Ishikawa (cell line): ENCODE measurements around the gene FAM76B.

ENCODE experiments used
- CEBPB ChIP-seq: IDR thresholded peaks from 2 replicates; pipeline ENCODE4 v1.6.1; 2012
- CREB1 ChIP-seq: IDR thresholded peaks from 2 replicates; pipeline ENCODE4 v1.6.1; 2012; ENCODE audit warnings: low read depth
- EGR1 ChIP-seq: IDR thresholded peaks from 2 replicates; pipeline ENCODE4 v1.6.1; 2012
- EP300 ChIP-seq: IDR thresholded peaks from 2 replicates; pipeline ENCODE4 v1.6.1; 2012; ENCODE audit warnings: borderline replicate concordance
- FOXM1 ChIP-seq: IDR thresholded peaks from 2 replicates; pipeline ENCODE4 v1.6.1; 2012; ENCODE audit warnings: low read depth, borderline replicate concordance
- NFIC ChIP-seq: IDR thresholded peaks from 2 replicates; pipeline ENCODE4 v1.6.1; 2012
- RAD21 ChIP-seq: IDR thresholded peaks from 2 replicates; pipeline ENCODE4 v1.6.1; 2012; ENCODE audit warnings: low read depth
- TAF1 ChIP-seq: IDR thresholded peaks from 2 replicates; pipeline ENCODE4 v1.6.1; 2012; ENCODE audit warnings: low read depth, mild to moderate bottlenecking
- TCF12 ChIP-seq: IDR thresholded peaks from 2 replicates; pipeline ENCODE4 v1.6.1; 2012; ENCODE audit warnings: low read depth
- TEAD4 ChIP-seq: IDR thresholded peaks from 2 replicates; pipeline ENCODE4 v1.6.1; 2012
- YY1 ChIP-seq: IDR thresholded peaks from 2 replicates; pipeline ENCODE4 v1.6.1; 2012; ENCODE audit warnings: low read depth
- ZBTB7A ChIP-seq: IDR thresholded peaks from 2 replicates; pipeline ENCODE4 v1.6.1; 2012; ENCODE audit warnings: low read depth
- TF ChIP-seq, protein P1 (sequence below): IDR thresholded peaks from 2 replicates; pipeline ENCODE4 v1.6.1; 2012
- TF ChIP-seq, protein P2 (sequence below): IDR thresholded peaks from 2 replicates; pipeline ENCODE4 v1.6.1; 2012; ENCODE audit warnings: low read depth, mild to moderate bottlenecking
- TF ChIP-seq, protein P3 (sequence below): IDR thresholded peaks from 2 replicates; pipeline ENCODE4 v1.6.1; 2012

Gene FAM76B

GRCh38 chr11:95762534-95762933, 27.0 kb downstream of the FAM76B start:
- TF ChIP-seq FOXM1: no peak
- TF ChIP-seq CEBPB: no peak
- TF ChIP-seq, protein P1, sequence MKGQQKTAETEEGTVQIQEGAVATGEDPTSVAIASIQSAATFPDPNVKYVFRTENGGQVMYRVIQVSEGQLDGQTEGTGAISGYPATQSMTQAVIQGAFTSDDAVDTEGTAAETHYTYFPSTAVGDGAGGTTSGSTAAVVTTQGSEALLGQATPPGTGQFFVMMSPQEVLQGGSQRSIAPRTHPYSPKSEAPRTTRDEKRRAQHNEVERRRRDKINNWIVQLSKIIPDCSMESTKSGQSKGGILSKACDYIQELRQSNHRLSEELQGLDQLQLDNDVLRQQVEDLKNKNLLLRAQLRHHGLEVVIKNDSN: no peak

GRCh38 chr11:95760941-95761340, 28.6 kb downstream of the FAM76B start:
- TF ChIP-seq ZBTB7A: no peak
- no peak for TF ChIP-seq RAD21
- no peak for TF ChIP-seq CREB1
- no peak for TF ChIP-seq EP300
- TF ChIP-seq CEBPB: no peak
- TF ChIP-seq, protein P1: no peak
- no peak for TF ChIP-seq TCF12
- TF ChIP-seq TEAD4: no peak
- TF ChIP-seq, protein P2, sequence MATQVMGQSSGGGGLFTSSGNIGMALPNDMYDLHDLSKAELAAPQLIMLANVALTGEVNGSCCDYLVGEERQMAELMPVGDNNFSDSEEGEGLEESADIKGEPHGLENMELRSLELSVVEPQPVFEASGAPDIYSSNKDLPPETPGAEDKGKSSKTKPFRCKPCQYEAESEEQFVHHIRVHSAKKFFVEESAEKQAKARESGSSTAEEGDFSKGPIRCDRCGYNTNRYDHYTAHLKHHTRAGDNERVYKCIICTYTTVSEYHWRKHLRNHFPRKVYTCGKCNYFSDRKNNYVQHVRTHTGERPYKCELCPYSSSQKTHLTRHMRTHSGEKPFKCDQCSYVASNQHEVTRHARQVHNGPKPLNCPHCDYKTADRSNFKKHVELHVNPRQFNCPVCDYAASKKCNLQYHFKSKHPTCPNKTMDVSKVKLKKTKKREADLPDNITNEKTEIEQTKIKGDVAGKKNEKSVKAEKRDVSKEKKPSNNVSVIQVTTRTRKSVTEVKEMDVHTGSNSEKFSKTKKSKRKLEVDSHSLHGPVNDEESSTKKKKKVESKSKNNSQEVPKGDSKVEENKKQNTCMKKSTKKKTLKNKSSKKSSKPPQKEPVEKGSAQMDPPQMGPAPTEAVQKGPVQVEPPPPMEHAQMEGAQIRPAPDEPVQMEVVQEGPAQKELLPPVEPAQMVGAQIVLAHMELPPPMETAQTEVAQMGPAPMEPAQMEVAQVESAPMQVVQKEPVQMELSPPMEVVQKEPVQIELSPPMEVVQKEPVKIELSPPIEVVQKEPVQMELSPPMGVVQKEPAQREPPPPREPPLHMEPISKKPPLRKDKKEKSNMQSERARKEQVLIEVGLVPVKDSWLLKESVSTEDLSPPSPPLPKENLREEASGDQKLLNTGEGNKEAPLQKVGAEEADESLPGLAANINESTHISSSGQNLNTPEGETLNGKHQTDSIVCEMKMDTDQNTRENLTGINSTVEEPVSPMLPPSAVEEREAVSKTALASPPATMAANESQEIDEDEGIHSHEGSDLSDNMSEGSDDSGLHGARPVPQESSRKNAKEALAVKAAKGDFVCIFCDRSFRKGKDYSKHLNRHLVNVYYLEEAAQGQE: no peak
- no peak for TF ChIP-seq NFIC
- no peak for TF ChIP-seq EGR1
- TF ChIP-seq FOXM1: no peak
- TF ChIP-seq, protein P3, sequence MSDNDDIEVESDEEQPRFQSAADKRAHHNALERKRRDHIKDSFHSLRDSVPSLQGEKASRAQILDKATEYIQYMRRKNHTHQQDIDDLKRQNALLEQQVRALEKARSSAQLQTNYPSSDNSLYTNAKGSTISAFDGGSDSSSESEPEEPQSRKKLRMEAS: no peak

DNA sequence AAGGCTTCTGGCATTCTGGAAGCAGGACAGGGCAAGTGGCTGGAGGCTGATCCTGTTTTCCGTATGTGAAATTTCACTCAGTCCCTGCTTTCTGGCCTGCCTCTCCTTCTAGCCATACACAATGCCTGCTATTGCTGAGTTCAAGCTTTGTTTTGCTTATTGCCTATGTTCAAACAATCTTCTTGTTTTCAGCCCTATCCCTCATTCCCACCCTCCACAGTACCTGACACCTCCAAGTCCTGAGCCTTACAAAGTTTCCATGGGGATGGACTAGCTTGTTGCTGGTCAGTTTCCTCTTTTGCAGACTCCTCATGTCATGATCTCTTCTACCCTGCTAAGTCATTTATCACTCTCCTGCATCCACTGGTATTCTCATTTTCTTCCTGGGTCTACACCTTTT, 38.1 kb downstream of the FAM76B start:
- no peak for TF ChIP-seq CEBPB
- TF ChIP-seq TAF1: no peak
- TF ChIP-seq EGR1: no peak

- TF ChIP-seq FOXM1 (no peak), YY1 (no peak), TCF12 (no peak), CREB1 (no peak), ZBTB7A (no peak), EP300 (no peak)
- TF ChIP-seq, protein P2: no peak
Measured at GRCh38 chr11:95750101-95750500, 39.5 kb downstream of the FAM76B start.

- TF ChIP-seq ZBTB7A (no peak), CEBPB (no peak), YY1 (no peak), RAD21 (no peak), CREB1 (no peak), EGR1 (no peak), TAF1 (no peak), FOXM1 (no peak)
- TF ChIP-seq, protein P1: no peak
- TF ChIP-seq, protein P3: no peak
- TF ChIP-seq, protein P2: no peak
Measured at GRCh38 chr11:95739108-95739938, 50.3 kb downstream of the FAM76B start.
